Measurements from ENCODE around the gene ITPKB. TPM values are rescaled to one million over a fixed set of nuclear protein-coding genes. Genes with fewer than 3 reads are reported as not detected.

ITPKB gene
- total RNA-seq, 1 experiment from 2014 or later = 0.07 TPM

GRCh38 chr1:226717256-226717909 is 21.7 kb downstream of the ITPKB start:
- in situ Hi-C loops (cut with HindIII; ENCODE audit: low pct_unique_long_range_greater_than_20kb, low sequenced_read_pairs) = no loop called here
- no peak for DNase-seq (ENCODE audit: low read depth)

DNA sequence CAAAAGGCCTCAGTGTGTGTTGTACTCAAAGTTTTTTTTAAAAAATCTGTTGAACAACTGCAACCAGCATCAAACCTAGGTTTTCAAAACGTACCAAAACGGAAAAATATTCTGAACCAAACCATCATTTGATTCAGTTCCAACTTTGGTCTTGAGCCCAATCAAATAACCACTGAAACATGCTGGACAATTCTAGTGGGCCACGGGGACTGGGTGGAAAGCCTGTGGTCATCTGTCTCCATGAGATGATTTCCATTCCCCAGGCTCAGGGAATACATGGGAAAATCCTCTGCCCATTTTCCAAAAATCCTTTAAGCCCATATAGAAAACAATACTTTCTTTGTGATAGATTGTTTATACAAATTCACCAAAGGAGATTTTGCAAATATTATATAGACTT is 22.5 kb downstream of the ITPKB start:
- in situ Hi-C loops (cut with HindIII; ENCODE audit: low pct_unique_long_range_greater_than_20kb, low sequenced_read_pairs) = no loop called here
- no peak for DNase-seq (ENCODE audit: low read depth)

DNA sequence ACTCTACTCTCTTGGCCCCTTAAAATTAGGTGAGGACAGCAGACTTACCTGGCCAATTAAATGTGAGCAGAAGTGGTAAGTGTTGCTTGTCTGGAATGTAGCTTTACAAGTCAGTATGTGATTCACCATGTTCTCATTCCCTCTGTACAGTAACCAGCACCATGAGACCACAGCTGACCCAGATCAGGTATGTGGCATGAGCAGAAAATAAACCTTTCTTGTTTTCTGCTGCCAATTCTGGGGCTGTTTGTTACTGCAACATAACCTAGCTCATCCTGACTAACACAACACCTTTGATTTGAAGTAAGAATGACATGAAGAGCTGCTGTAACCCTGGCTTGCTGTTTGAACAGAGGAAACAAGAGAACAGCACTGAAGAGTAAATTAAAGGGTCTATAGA is 24.9 kb downstream of the ITPKB start:
- in situ Hi-C loops (cut with HindIII; ENCODE audit: low pct_unique_long_range_greater_than_20kb, low sequenced_read_pairs) = no loop called here
- DNase-seq (ENCODE audit: low read depth) = no peak

- in situ Hi-C loops (cut with HindIII; ENCODE audit: low pct_unique_long_range_greater_than_20kb, low sequenced_read_pairs) = no loop called here
- DNase-seq (ENCODE audit: low read depth) = no peak
Measured at GRCh38 chr1:226712742-226713419, 26.2 kb downstream of the ITPKB start.

DNA sequence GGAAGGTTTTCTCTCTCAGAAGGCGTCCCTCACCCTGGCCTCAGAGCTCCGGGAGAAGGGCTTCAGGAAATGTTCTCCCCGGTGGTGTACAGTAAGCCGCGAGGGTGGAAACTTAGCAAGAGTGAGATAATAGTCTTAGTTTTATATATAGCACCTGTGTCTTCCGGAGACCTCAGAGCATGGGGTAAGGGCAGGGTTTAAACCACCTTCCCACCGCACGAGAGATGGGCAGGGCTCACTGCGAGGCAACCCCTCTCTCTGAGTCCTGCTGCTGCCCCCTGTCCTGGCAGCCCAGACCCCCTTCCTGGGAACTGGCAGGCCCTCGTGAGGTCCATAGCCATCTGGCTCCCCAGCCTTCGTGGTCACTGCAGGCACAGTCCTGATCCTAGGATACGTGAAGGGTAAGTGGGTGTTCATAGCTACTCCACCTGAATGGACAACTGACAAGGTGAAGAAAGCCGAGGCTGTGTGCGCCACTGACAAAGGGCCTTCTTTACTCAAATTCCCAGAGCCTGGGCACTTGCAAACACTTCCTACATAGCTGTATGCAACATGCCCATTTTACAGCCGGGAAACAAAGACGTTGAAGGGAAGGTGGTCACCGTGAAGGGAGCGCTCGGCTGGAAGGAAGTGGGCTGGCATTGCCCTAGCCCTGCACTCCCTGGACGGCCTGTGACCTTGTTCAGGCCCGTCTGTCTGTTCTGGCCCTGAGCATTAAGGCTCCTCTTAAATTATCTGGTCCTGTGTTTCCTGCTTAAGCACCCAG is 26.9 kb downstream of the ITPKB start:
- in situ Hi-C loops (cut with HindIII; ENCODE audit: low pct_unique_long_range_greater_than_20kb, low sequenced_read_pairs) = no loop called here
- no peak for DNase-seq (ENCODE audit: low read depth)

GRCh38 chr1:226710501-226710900 is 28.6 kb downstream of the ITPKB start:
- DNase-seq (ENCODE audit: low read depth) = no peak
- in situ Hi-C loops (cut with HindIII; ENCODE audit: low pct_unique_long_range_greater_than_20kb, low sequenced_read_pairs) = no loop called here

GRCh38 chr1:226709953-226710352 is 29.1 kb downstream of the ITPKB start:
- in situ Hi-C loops (cut with HindIII; ENCODE audit: low pct_unique_long_range_greater_than_20kb, low sequenced_read_pairs) = no loop called here

DNA sequence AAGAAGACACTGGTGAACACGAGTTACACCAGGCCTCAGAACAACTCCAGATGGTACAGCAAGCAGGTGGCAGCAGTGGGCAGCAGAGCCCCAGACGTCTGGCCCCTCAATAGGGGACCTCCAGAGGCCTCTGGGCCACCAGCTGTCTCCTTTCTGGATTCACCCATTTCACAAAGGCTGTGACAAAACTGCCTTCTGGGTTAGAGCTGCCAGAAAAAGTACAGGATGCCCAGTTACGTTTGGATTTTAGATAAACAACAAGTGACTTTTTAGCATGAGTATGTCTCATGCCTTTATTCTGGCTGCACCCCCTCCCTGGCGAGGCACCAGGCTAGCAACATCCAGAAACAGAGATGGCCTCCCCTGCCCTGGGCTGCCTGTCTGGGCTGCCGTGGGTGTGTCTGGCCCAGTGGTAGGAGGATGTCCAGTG is 30.1 kb downstream of the ITPKB start:
- in situ Hi-C loops (cut with HindIII; ENCODE audit: low pct_unique_long_range_greater_than_20kb, low sequenced_read_pairs) = no loop called here
- no peak for DNase-seq (ENCODE audit: low read depth)

More at GRCh38 chr1:226709953-226710352, 29.1 kb downstream of the ITPKB start:
- no peak for DNase-seq (ENCODE audit: low read depth)

- no peak for DNase-seq (ENCODE audit: low read depth)
- in situ Hi-C loops (cut with HindIII; ENCODE audit: low pct_unique_long_range_greater_than_20kb, low sequenced_read_pairs) = no loop called here
Measured at GRCh38 chr1:226708342-226708780, 30.7 kb downstream of the ITPKB start.

GRCh38 chr1:226706684-226707083 is 32.4 kb downstream of the ITPKB start:
- no peak for DNase-seq (ENCODE audit: low read depth)
- in situ Hi-C loops (cut with HindIII; ENCODE audit: low pct_unique_long_range_greater_than_20kb, low sequenced_read_pairs) = no loop called here

GRCh38 chr1:226704169-226704937 is 34.7 kb downstream of the ITPKB start:
- in situ Hi-C loops (cut with HindIII; ENCODE audit: low pct_unique_long_range_greater_than_20kb, low sequenced_read_pairs) = no loop called here

DNA sequence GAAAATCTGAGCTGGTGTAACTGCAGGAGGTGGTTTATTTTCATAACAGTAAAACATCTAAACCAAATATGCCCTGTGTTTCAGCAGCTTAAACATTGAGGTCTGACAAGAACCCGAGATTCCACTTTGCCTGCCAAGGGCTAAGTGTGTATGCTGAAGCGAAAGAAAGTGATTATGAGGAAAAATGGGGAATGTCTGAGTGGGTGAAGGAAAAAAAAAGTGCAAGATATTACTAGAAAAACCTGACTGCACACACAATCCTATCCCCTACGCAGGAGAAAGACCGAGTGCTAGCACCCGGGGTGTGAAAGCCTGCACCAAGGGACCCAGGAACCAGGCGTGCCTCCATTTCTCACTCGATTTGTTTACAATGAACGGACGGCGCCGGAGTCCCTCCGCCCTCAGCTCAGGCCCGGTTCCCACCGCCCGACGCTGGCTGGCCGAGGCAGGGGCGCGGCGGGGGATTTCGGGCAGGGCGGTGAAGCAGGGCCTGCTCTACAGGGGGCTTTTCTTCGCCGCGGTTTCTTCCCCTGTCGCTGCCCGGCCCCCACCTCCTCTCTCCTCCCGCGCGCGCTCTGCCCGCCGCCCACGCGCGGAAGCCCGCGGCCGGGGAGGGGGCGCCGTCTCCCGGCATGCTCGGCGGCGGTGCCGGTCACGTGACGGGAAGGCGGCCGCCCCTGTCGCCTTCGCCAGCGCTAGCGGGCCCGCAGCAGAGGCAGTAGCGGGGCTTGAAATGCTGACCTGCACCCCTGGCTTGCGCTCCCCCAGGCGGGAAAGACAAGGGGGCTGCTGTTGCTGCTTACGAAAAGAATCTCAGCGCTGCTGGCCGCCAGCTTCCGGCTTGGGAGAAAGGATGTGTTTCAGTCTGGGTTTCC is 35.9 kb downstream of the ITPKB start:
- DNase-seq (ENCODE audit: low read depth) = peak; percentile 72
- in situ Hi-C loops (cut with HindIII; ENCODE audit: low pct_unique_long_range_greater_than_20kb, low sequenced_read_pairs) = no loop called here

More at GRCh38 chr1:226704169-226704937, 34.7 kb downstream of the ITPKB start:
- DNase-seq (ENCODE audit: low read depth) = no peak

- in situ Hi-C loops (cut with HindIII; ENCODE audit: low pct_unique_long_range_greater_than_20kb, low sequenced_read_pairs) = no loop called here
- no peak for DNase-seq (ENCODE audit: low read depth)
Measured at GRCh38 chr1:226702318-226702956, 36.6 kb downstream of the ITPKB start.

GRCh38 chr1:226700861-226701260 is 38.2 kb downstream of the ITPKB start:
- in situ Hi-C loops (cut with HindIII; ENCODE audit: low pct_unique_long_range_greater_than_20kb, low sequenced_read_pairs) = no loop called here
- no peak for DNase-seq (ENCODE audit: low read depth)

DNA sequence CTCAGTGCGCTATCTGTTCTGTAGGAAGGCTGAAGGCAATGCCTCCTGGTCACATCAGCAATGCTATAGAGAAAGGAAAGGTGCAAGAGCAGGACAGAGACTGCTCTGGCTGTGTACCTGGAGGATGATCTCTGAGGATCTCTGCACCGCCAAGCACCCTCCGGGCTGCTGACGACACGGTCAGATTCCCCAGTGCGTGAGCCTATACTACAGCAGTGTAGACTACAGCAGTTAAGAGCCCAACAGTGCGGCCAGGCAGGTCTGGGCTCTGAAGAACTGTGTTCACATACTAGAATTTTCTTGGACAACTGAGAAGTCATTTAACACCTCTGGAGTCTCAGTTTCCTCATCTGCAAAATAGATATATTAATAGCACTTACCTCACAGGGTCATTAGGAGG is 39.9 kb downstream of the ITPKB start:
- in situ Hi-C loops (cut with HindIII; ENCODE audit: low pct_unique_long_range_greater_than_20kb, low sequenced_read_pairs) = no loop called here
- no peak for DNase-seq (ENCODE audit: low read depth)

- DNase-seq (ENCODE audit: low read depth) = no peak
Measured at GRCh38 chr1:226698659-226699058, 40.4 kb downstream of the ITPKB start.

GRCh38 chr1:226697929-226698544 is 41.0 kb downstream of the ITPKB start:
- in situ Hi-C loops (cut with HindIII; ENCODE audit: low pct_unique_long_range_greater_than_20kb, low sequenced_read_pairs) = no loop called here
- DNase-seq (ENCODE audit: low read depth) = no peak

More at GRCh38 chr1:226698659-226699058, 40.4 kb downstream of the ITPKB start:
- in situ Hi-C loops (cut with HindIII; ENCODE audit: low pct_unique_long_range_greater_than_20kb, low sequenced_read_pairs) = no loop called here

Data from Caki2 (cell line).